Testis (tissue), 5 donors: ENCODE results near the gene OPA1. TPM values are rescaled to one million over a fixed set of nuclear protein-coding genes. Genes with fewer than 3 reads are reported as not detected.

Source experiments
- DNase-seq: peaks from one replicate; pipeline ENCODE4 v3.0.0-alpha.2; 2019
- H3K27ac ChIP-seq, 2 donors: fragments of 200-600 bp; sonication (generic); one replicate each; pipeline ENCODE4 v1.5.1; 2019
- H3K27me3 ChIP-seq: fragments of 200-600 bp; sonication (generic); one replicate; pipeline ENCODE4 v1.5.1; 2019
- H3K36me3 ChIP-seq: fragments of 200-600 bp; sonication (generic); one replicate; pipeline ENCODE4 v1.5.1; 2017; ENCODE audit warnings: low read depth; ENCODE audit errors: missing control alignments
- H3K4me1 ChIP-seq: fragments of 200-600 bp; sonication (generic); one replicate; pipeline ENCODE4 v1.5.1; 2019
- H3K4me3 ChIP-seq, 2 donors: fragments of 200-600 bp; sonication (generic); one replicate each; pipeline ENCODE4 v1.5.1; 2017 to 2019
- H3K9me3 ChIP-seq: fragments of 200-600 bp; sonication (generic); one replicate; pipeline ENCODE4 v1.5.1; 2017
- POLR2A ChIP-seq: fragments of 450-650 bp; IDR thresholded peaks from one replicate; pipeline ENCODE4 v1.6.1; 2017; ENCODE audit warnings: antibody characterized with exemption, mild to moderate bottlenecking, moderate library complexity
- WGBS, 2 donors: methylation state at CpG; one replicate each; pipeline ENCODE4 v1.1.5; 2018; 5-methylcytosine and 5-hydroxymethylcytosine counted together
- intact Hi-C: fragments of 100-400 bp; cut with DNase I; formaldehyde crosslinking; loops from one replicate; pipeline ENCODE4 v1.15.1; 2023; ENCODE audit warnings: low total_unique reads
- long read RNA-seq, 2 donors: transcript quantifications; one replicate each; lab custom pipeline, GENCODE V29; 2026
- polyA plus RNA-seq: library from polyadenylated mRNA; stranded (reverse); fragments of 350-450 nt; fragmentation: Illumina TruSeq; extraction: RNeasy Lipid Tissue Mini Kit (QIAGEN cat#74804); gene quantifications from one replicate; pipeline ENCODE4 v1.2.3, GENCODE V29; 2014; ENCODE audit warnings: low read depth, low replicate concordance; ENCODE audit not compliant: insufficient read depth
- total RNA-seq, 2 donors: library from RNA; depleted of rRNA; stranded (reverse); fragments of >200 nt; gene quantifications; one replicate each; pipeline ENCODE4 v1.2.3, GENCODE V29; 2016
- TF ChIP-seq, protein P1 (sequence below), 3 experiments: fragments of 450-650 bp in 2 of 3; fragments of 200-600 bp in 1 of 3; sonication (generic) in 1 of 3; IDR thresholded peaks; one replicate each; pipeline ENCODE4 v1.5.1; 2016 to 2019; ENCODE audit warnings: antibody characterized with exemption in 3 of 3, mild to moderate bottlenecking in 2 of 3, moderate library complexity in 1 of 3

The OPA1 gene, protein sequence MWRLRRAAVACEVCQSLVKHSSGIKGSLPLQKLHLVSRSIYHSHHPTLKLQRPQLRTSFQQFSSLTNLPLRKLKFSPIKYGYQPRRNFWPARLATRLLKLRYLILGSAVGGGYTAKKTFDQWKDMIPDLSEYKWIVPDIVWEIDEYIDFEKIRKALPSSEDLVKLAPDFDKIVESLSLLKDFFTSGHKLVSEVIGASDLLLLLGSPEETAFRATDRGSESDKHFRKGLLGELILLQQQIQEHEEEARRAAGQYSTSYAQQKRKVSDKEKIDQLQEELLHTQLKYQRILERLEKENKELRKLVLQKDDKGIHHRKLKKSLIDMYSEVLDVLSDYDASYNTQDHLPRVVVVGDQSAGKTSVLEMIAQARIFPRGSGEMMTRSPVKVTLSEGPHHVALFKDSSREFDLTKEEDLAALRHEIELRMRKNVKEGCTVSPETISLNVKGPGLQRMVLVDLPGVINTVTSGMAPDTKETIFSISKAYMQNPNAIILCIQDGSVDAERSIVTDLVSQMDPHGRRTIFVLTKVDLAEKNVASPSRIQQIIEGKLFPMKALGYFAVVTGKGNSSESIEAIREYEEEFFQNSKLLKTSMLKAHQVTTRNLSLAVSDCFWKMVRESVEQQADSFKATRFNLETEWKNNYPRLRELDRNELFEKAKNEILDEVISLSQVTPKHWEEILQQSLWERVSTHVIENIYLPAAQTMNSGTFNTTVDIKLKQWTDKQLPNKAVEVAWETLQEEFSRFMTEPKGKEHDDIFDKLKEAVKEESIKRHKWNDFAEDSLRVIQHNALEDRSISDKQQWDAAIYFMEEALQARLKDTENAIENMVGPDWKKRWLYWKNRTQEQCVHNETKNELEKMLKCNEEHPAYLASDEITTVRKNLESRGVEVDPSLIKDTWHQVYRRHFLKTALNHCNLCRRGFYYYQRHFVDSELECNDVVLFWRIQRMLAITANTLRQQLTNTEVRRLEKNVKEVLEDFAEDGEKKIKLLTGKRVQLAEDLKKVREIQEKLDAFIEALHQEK
- 10 to 100 TPM; 35.1 to 39.8 TPM for total RNA-seq
- polyA plus RNA-seq: 21.0 TPM
- long read RNA-seq, donor 1, full-length matches to known transcripts: 2 of 7 reads
- long read RNA-seq, donor 1, partial matches to known transcripts: 5 of 7 reads
- long read RNA-seq, donor 1, other reads (novel, unspliced or antisense): 0 of 7 reads
- long read RNA-seq, donor 2, full-length matches to known transcripts: 2 of 2 reads
- long read RNA-seq, donor 2, partial matches to known transcripts: 0 of 2 reads
- long read RNA-seq, donor 2, other reads (novel, unspliced or antisense): 0 of 2 reads

GRCh38 chr3:193592841-193593667, at the start of gene OPA1:
TSS of gene OPA1 (plus strand) at chr3:193593208. CDS start at chr3:193593378, 170 bp downstream.
- peak; percentile 96 for DNase-seq
- H3K36me3 ChIP-seq: no peaks in the 10 kb centered on the region
- no peaks in the 10 kb centered on the region for H3K27me3 ChIP-seq
- intact Hi-C loops: no loop called here
- no peak for TF ChIP-seq POLR2A
- TF ChIP-seq, protein P1, sequence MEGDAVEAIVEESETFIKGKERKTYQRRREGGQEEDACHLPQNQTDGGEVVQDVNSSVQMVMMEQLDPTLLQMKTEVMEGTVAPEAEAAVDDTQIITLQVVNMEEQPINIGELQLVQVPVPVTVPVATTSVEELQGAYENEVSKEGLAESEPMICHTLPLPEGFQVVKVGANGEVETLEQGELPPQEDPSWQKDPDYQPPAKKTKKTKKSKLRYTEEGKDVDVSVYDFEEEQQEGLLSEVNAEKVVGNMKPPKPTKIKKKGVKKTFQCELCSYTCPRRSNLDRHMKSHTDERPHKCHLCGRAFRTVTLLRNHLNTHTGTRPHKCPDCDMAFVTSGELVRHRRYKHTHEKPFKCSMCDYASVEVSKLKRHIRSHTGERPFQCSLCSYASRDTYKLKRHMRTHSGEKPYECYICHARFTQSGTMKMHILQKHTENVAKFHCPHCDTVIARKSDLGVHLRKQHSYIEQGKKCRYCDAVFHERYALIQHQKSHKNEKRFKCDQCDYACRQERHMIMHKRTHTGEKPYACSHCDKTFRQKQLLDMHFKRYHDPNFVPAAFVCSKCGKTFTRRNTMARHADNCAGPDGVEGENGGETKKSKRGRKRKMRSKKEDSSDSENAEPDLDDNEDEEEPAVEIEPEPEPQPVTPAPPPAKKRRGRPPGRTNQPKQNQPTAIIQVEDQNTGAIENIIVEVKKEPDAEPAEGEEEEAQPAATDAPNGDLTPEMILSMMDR (IDR thresholded peaks at IDR 0.05): peak in 1 of 3 experiments; percentile 26
- WGBS, 2 donors: 1 to 2% methylated on average over 29 to 54 of the region's 55 CpGs
- no peaks in the 10 kb centered on the region for H3K9me3 ChIP-seq
- H3K27ac ChIP-seq: peak within 1 kb of the TSS; percentile 86
- peak within 1 kb of the TSS; percentile 84 to 96 for H3K4me3 ChIP-seq
- H3K4me1 ChIP-seq: peaks cover 7% of the 10 kb centered on the region

- DNase-seq: no peak
- TF ChIP-seq POLR2A: no peak
- TF ChIP-seq, protein P1 (IDR thresholded peaks at IDR 0.05): no peak
- Histone ChIP-seq H3K9me3 (no peaks in the 10 kb centered on the region), H3K4me3 (no peak overlapping the region), H3K27me3 (no peaks in the 10 kb centered on the region), H3K4me1 (no peaks in the 10 kb centered on the region), H3K27ac (no peak overlapping the region), H3K36me3 (no peaks in the 10 kb centered on the region)
- WGBS, 2 donors: 86 to 87% methylated on average over 1 of the region's 1 CpG
- intact Hi-C loops: no loop called here
Measured at GRCh38 chr3:193544289-193544688, 48.7 kb upstream of the OPA1 start.

GRCh38 chr3:193545304-193545703, 47.7 kb upstream of the OPA1 start:
- no peak overlapping the region for H3K27ac ChIP-seq
- H3K27me3 ChIP-seq: no peaks in the 10 kb centered on the region
- intact Hi-C loops: no loop called here
- H3K4me1 ChIP-seq: no peaks in the 10 kb centered on the region
- H3K9me3 ChIP-seq: no peaks in the 10 kb centered on the region
- H3K36me3 ChIP-seq: no peaks in the 10 kb centered on the region
- no peak overlapping the region for H3K4me3 ChIP-seq
- no peak for DNase-seq
- WGBS, 2 donors: 93 to 100% methylated on average over 1 of the region's 1 CpG
- TF ChIP-seq POLR2A: no peak
- TF ChIP-seq, protein P1 (IDR thresholded peaks at IDR 0.05): no peak

DNA sequence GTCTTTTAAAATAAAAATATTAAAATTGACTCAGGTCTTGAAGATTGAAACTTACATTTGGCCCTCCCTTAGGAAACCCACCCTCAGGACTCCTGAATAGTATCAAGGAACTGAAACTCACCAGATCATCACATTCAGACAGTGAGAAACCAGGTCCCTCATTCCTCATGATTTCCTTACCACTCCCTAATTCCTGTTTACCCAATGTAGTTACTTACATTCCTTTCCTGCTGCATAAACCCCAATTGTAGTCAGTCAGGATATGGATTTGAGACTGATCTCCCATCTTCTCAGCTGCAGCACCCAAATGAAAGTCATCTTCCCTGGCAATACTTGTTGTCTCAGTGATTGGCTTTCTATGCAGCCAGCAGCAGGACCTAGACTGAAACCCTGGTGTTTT, 46.9 kb upstream of the OPA1 start:
- TF ChIP-seq POLR2A: no peak
- TF ChIP-seq, protein P1 (IDR thresholded peaks at IDR 0.05): no peak
- no peak for DNase-seq
- no peaks in the 10 kb centered on the region for H3K36me3 ChIP-seq
- intact Hi-C loops: no loop called here
- H3K27ac ChIP-seq: no peak overlapping the region
- no peaks in the 10 kb centered on the region for H3K9me3 ChIP-seq
- H3K27me3 ChIP-seq: no peaks in the 10 kb centered on the region
- H3K4me1 ChIP-seq: no peaks in the 10 kb centered on the region
- H3K4me3 ChIP-seq: no peak overlapping the region
